ENCODE results near the gene HOXD11. TPM values are rescaled to one million over a fixed set of nuclear protein-coding genes. Genes with fewer than 3 reads are reported as not detected.

The HOXD11 gene
- total RNA-seq, 1 donor from 2014 or later: not detected

DNA sequence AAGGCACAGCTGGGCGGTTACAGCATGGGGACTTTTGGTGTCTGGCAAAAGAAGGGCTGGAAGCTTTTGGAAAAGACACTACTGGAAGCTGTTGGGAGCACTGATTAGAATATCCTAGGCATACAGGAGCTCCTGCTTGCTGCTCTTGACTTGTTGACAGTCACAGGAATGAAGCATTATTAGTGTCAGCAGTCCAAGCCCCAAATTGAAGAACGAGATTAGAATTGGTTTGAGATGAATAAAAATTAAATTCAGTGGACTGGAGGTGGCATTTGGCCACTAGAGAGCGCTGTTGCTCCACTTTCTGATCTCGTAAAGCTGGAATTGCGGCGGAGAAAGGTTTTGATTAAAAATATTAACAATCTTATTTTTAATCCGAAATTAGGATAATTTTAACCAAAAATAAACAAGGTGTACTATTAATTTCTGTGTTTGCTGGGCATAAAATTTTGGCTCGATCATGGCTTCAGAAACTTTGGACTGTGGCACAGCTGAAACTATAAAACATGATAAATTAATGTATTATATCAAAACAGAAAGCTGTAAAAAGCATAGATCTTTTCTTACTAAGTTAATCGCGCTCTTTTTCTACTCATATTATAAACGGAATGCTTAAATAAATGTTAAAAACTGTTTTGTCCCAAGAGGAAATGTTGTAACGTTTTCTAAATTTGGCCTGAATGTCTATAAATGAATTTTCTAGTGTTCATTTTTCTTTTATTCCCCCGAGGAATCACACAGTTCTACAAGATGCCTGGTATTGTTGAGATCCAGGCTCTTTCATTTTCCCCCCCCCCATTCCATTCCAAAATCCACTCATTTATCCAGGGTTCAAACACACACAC is 20.1 kb downstream of the HOXD11 start:
- intact Hi-C loops (cut with DNase I): loop anchor here (2.0 to 5.0 kb wide), 3 partner anchors 512 to 690 kb away; no protein-coding TSS in a partner anchor
- no peak for DNase-seq (ENCODE audit: low spot score)

DNA sequence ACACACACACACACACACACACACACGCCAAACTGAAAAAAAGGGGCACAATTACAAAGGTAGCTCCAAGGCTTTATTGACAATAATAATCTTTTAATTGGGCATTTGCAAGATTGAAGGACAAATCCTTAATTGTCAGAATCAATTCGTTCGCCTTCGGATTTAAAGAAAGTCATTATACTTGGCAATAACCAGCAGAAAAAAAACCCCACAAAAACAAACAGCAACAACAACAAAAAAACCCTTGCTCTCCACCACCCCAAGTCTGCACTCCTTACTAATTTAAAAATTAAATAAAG is 20.6 kb downstream of the HOXD11 start:
- intact Hi-C loops (cut with DNase I): loop anchor here (2.0 to 5.0 kb wide), 3 partner anchors 511 to 690 kb away; no protein-coding TSS in a partner anchor
- no peak for DNase-seq (ENCODE audit: low spot score)

DNA sequence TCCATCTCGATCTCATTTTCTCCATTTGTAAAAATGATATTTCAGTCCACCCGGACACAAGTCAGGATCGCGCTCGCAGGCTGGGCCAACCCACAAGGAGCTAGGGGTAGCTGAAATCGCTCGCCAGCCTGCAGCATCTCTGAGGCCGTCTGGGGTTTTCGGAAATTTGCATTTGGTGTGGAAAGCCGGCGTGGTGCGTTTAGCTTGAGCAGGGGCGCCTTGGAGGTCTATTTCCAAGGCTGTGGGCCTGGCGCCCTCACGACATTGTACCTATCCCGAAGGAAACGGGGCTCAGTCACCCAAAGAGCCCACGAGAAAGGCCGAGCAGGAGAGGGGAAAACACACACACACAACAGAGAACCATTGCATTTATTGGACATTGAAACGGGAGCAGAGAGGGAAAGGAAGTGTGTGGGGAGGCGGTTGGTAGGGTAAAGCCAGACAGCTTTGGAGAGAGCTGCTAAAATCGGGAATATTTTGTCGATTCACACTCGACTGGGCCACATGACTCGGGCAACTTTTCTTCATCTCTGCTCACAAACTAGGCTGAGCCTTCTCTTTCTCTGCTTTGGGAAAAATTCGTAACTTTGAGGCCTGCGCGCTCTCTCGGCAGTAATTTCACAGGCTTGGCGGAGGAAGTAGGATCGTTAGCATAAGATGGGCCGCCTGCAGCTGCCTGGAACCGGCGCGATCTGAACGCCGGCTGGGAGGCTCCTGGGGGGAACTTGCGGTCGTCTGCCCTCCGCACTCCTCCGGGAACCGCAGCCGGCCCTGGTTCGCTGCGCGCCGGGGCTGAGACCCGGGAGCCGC is 21.3 kb downstream of the HOXD11 start:
- intact Hi-C loops (cut with DNase I): loop anchor here (5.0 kb wide), 2 partner anchors 524 to 689 kb away; no protein-coding TSS in a partner anchor

DNA sequence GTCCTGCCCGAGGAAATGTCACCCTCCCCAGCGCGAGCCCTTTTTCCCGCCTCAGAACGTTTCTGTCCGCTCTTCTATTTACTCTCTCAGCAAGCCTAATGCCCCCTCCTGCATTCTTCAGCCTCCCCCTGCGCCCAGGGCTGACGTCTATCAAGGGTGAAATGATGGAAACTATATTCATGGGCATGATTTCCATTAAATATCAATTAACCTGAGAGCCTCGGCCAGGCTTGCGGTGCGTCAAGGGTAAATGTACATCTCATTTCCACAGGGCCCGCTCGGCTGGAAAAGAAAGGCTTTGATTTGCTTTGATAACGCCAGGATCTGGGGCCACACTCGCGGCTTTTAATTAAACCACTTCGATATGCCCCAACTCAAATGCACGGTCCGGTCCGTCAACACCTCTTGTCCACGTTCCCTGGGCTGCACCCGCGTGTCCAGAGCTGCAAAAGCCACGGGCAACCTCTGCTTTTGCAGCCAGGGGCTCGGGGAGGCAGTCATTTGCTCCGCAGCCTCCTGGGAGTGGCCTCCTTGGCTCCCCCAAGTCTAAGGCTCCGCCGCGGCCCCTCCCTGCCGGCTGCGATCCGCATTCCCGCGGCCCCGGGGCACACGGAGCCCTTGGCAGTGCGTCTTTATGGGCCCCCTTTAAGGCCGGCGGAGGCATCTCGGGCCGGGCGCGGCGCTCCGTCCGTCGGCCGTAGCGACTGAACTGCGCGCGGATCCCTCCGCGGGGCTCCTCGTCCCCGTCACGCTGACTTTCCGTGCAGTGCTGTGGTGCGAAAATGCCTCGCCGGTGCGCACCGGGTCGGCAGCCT is 22.1 kb downstream of the HOXD11 start, which contains the start of gene HOXD8:
Gene HOXD8, plus strand, starts transcription at position 724 of the 815 bp plus-strand sequence. CDS start 662 bp downstream, outside the sequence.
- intact Hi-C loops (cut with DNase I): loop anchor here (5.0 kb wide), 2 partner anchors 523 to 688 kb away; no protein-coding TSS in a partner anchor
- DNase-seq (ENCODE audit: low spot score): no peak

More for the DNA sequence above, 21.3 kb downstream of the HOXD11 start:
- no peak for DNase-seq (ENCODE audit: low spot score)

DNA sequence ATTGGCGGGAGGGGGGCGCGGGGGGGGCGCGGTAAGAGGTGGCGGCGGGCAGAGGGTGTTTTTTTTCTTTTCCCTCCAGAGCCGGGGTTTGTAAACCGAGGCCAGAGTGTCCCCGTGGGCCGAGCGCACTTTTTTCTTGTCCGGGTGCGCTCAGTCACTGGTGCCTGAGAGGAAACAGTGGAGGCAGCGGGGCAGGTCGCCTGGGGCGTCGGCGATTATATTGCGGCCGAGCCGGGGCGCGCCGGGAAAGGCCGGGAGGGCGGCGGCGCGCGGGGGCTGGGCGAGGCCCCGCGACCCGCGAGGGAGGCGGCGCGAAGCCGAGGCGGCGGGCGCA is 22.7 kb downstream of the HOXD11 start:
- no peak for DNase-seq (ENCODE audit: low spot score)
- intact Hi-C loops (cut with DNase I): loop anchor here (5.0 kb wide), 3 partner anchors 523 to 1018 kb away; no protein-coding TSS in a partner anchor

DNA sequence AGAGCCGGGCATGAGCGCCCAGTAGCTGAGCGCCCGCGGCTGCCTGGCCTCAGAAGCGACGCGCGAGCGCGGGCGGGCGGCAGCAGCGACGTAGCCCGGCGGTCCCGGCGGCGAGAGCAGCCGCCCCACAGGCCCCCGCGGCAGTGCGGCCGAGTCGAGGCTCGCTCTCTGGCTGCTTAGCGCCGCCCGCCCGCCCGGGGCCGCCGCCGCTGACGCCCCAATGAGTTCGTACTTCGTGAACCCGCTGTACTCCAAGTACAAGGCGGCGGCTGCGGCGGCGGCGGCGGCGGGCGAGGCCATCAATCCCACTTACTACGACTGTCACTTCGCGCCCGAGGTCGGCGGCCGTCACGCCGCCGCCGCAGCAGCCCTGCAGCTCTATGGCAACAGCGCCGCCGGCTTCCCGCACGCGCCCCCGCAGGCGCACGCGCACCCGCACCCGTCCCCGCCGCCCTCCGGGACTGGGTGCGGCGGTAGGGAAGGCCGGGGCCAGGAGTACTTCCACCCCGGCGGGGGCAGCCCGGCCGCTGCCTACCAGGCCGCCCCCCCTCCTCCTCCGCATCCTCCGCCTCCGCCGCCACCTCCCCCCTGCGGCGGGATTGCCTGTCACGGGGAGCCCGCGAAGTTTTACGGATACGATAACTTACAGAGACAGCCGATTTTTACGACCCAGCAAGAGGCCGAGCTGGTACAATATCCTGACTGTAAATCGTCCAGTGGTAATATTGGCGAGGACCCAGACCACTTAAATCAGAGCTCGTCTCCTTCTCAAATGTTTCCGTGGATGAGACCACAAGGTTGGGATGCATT is 23.3 kb downstream of the HOXD11 start:
- no peak for DNase-seq (ENCODE audit: low spot score)
- intact Hi-C loops (cut with DNase I): loop anchor here (5.0 kb wide), 1 partner anchor 1017 kb away; no protein-coding TSS in a partner anchor

DNA sequence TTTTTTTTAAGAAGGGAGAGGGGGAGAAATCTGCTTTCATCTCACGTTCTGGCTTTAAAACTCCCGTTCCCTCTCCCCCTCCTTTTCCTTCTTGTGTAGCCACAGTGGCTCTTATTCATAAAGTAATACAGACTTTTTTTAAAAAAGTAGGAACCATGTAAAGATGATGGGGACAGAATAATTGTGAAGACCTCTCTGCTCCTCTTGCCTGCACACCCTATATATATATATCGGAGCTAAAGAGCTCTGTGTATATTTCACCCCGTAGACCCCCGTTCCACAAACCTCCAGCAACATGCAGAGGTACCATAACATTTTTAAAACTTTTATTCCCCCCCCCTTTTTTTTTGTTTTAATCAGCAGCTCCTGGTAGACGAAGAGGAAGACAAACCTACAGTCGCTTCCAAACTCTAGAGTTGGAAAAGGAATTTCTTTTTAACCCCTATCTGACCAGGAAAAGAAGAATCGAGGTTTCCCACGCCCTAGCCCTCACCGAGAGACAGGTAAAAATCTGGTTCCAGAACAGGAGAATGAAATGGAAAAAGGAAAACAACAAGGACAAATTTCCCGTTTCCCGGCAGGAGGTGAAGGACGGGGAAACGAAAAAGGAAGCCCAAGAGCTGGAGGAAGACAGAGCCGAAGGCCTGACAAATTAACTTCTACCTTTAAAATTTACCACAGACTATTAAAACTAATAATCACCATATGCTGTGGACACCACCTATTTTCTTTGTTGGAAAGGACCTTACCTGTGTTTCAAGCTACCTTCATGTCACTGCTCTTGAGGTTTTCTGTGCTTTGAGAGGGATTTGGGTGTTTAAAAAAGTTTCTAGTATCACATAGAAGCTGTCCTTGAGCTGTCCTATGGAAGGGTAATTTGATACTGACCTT is 24.1 kb downstream of the HOXD11 start:
- no peak for DNase-seq (ENCODE audit: low spot score)
- intact Hi-C loops (cut with DNase I): loop anchor here (5.0 kb wide), 1 partner anchor 1016 kb away; no protein-coding TSS in a partner anchor

DNA sequence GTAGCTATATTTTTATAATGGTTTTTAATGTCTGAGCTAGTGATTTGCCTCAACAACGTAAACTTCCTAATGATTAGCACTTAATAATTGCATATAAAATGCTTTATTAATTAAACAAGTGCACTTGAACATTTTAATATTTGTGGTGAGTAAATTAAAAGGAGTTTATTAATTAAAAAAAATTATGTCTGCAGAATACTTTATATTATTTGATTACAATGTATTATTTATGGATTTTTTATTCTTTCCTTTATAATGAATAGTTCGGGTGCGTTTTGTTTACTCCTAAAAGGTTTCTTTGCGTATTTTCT is 24.7 kb downstream of the HOXD11 start:
- DNase-seq (ENCODE audit: low spot score): no peak
- intact Hi-C loops (cut with DNase I): loop anchor here (5.0 kb wide), 1 partner anchor 1015 kb away; no protein-coding TSS in a partner anchor

DNA sequence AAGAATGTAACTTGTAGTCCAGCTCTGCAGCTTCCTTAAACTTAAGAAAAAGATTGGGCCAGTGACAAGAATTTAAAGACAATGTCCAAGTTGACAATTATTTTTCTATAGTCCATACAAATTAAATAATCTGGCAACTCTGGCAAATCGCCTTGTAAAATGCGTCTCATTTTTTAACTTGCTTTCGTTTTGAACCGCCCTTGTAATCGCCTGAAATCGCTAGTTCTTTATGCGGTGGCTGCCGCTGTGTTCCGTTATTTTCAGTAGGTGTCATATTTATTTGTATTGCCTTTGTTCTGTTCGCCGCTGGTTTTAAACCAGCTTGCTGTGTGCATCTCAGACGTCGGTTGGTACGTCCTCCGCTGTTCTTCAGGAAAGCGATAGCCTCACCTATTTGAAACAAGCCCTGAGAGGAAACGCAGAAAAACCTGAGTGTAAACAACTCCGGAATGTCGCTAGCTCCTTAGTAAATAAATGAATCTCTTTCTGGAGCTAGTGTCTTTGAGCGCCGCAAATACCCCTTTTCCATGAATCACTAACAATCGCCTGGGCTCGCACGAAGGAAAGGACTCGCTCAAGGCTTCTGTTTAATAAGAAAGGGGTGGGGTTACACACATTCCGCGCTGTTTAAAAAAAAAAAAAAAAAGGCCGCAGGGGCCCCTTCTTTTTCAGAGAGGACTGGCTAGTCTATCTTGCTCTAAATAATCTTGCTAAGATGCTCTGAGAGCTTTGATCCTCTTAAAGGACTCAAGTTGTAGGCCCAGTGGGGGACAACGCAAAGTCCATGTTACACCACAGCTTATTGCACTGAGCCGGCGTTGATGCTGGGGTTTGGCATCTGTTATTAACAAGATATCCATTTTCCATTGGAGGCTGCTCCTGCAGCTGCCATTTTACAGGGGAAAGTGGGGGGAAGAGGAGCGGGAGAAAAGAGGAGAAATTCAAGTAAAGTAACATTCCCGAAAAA is 25.4 kb downstream of the HOXD11 start:
- no peak for DNase-seq (ENCODE audit: low spot score)
- intact Hi-C loops (cut with DNase I): loop anchor here (5.0 kb wide), 1 partner anchor 1015 kb away; no protein-coding TSS in a partner anchor

DNA sequence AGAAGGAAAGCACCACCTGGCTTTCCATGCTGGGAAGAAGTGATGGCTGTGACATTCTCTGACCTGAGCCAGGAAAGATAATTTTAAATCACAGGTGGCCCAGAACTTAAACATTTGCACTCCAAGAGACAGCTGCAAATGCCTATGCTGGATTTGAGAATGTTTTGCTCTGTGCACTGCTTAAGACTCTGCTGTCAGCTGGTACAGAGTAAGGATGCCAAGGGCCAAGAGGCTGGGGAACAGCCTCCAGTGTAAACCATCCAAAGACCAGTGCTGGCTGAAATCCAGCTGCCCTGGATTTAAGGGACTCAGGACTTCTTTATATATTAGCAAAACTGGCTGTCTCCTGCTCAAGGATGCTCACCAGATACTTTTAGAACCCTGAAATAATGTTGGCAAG is 26.3 kb downstream of the HOXD11 start:
- no peak for DNase-seq (ENCODE audit: low spot score)
- intact Hi-C loops (cut with DNase I): loop anchor here (5.0 kb wide), 1 partner anchor 1014 kb away; no protein-coding TSS in a partner anchor

DNA sequence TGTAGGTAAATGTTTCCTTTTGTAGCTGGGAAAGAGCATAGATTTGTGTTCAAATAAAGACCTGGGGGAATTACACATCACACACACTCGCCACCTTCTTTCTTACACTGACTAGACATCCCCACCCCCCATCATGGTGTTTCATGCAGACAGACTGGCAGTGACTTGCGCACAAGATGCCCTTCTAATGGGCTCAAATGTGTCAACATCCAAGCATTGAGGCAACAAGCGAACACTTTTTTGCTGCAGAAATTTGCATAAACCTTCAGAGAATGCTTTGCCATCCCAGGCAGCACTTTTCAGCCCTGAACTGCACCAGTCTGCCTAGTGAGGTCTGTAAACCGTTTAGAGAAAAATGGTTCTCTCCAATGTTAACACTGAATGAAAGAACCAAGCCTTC is 27.0 kb downstream of the HOXD11 start:
- intact Hi-C loops (cut with DNase I): loop anchor here (5.0 kb wide), 1 partner anchor 1013 kb away; no protein-coding TSS in a partner anchor
- no peak for DNase-seq (ENCODE audit: low spot score)

DNA sequence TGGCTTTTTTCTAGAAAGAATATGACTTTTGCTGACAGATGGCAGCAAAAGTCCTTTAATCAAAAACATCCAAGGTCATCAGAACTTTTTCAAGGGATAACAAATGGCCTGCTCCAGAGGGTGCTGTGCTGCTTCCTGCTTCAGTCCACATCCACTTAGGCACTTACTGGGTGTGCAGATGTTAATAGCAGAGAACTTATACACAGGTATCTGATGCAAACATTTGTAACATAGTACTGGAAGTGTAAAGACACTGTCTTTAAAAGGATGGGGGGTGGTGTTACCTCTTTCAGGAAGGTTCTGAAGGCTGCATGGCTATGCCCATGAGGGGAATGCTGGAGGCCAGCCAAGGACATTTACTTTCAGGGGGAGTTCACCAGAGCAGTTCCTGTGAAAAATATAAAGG is 28.0 kb downstream of the HOXD11 start:
- intact Hi-C loops (cut with DNase I): no loop called here
- DNase-seq (ENCODE audit: low spot score): no peak

DNA sequence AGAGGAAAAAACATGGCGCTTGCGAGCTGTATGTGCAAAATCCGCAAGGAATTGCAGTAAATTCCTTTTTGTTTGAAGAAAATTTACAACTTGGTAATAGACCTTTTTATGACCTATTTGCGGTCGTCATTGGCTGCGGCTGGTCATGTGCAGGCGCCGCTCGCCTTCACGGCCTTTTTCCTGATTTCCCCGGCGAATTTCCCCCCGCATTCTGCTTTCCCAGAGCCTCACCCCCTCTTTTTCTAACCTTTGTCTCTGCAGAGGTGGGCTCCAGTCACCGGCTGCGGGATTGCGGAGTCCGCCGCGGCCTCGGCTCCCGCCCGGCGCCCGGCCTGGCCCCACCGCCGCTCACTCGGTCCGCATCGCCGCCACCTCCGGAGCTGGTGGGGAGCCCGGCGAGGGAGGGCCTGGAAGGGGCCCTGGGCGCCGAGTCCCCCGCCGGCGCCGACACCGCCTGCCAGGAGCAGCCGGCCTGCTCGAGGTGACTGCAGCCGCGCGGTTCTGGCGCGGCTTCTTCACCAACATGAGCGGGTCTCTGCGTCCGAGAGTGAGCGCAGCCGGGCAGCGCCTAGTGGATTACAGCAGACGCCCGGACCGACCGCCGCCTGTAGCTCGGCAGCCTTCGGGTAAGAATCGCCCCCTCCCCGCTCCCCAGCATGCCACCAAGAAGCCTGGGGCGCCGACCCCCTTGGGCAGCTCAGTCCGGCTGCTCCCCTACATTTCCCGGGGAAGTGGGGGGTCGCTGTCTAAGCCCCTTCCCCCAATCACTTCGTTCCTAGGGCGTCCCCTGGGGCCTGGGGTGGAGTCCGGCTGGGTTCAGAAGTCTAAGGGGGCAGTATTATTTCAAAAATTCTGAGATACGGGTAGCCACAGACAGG is 29.5 kb downstream of the HOXD11 start:
- DNase-seq (ENCODE audit: low spot score): no peak
- intact Hi-C loops (cut with DNase I): no loop called here

DNA sequence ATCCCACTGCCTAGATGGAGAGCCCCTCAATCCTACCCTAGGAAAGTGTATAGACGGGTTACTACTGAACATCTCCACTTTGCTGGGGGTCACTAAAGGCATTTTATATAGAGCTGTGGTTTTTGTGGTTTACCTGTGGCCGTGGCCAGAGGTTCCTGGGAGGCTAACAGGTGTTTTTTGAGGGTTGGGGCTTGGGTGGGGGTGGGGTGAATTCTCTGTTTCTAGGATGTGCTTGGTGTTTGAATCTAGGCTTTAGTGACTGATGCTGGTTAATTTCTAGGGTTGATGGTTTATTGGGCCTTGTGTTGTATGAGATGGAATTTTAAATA is 30.1 kb downstream of the HOXD11 start:
- no peak for DNase-seq (ENCODE audit: low spot score)
- intact Hi-C loops (cut with DNase I): no loop called here

DNA sequence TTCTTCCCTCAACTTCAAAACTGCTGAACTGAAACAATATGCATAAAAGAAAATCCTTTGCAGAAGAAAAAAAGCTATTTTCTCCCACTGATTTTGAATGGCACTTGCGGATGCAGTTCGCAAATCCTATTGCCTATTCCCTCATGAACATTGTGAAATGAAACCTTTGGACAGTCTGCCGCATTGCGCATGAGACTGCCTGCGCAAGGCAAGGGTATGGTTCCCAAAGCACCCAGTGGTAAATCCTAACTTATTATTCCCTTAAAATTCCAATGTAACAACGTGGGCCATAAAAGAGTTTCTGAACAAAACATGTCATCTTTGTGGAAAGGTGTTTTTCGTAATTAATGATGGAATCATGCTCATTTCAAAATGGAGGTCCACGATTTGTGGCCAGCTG is 30.8 kb downstream of the HOXD11 start:
- intact Hi-C loops (cut with DNase I): no loop called here
- DNase-seq (ENCODE audit: low spot score): no peak

DNA sequence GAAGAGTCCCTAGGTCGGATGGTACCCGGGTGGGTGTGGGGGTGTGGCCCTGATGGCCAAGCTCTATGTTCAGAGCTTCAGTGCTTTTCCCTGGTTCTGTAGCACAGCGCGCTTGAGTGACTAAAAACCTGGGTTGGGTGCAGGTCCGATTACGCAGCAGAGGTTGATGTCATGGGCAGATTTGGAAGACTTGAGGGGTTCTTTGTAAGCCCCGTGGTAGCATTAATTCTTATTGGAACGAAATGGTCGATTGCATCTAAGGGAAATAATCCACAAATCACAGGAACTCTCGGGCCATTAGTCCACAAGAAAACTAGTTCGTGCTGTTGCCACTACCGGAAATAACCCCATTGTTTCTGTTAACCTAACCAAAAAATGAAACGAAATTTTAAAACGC is 31.4 kb downstream of the HOXD11 start:
- intact Hi-C loops (cut with DNase I): no loop called here
- DNase-seq (ENCODE audit: low spot score): no peak
